Chondrocyte (in vitro differentiated cells): ENCODE measurements around the gene C6orf62. TPM values are rescaled to one million over a fixed set of nuclear protein-coding genes. Genes with fewer than 3 reads are reported as not detected.

Source experiments
- DNase-seq: peaks from one replicate; pipeline ENCODE4 v3.0.0; 2021; ENCODE audit warnings: mixed read lengths, low spot score
- H3K27ac Mint-ChIP-seq: one replicate; pipeline ENCODE4 v1.8.0; 2021; ENCODE audit warnings: mild to moderate bottlenecking, moderate library complexity, mixed read lengths; ENCODE audit not compliant: unreplicated experiment
- H3K27me3 Mint-ChIP-seq: 2 replicates; pipeline ENCODE4 v1.8.0; 2021; ENCODE audit warnings: low read depth, mixed read lengths
- H3K36me3 Mint-ChIP-seq: 2 replicates; pipeline ENCODE4 v1.8.0; 2021; ENCODE audit warnings: low read depth, mixed read lengths
- H3K4me1 Mint-ChIP-seq: 2 replicates; pipeline ENCODE4 v1.8.0; 2021; ENCODE audit warnings: low read depth, mild to moderate bottlenecking, mixed read lengths
- H3K4me3 Mint-ChIP-seq: one replicate; pipeline ENCODE4 v1.8.0; 2021; ENCODE audit warnings: mild to moderate bottlenecking, moderate library complexity, mixed read lengths; ENCODE audit not compliant: unreplicated experiment
- H3K9me3 Mint-ChIP-seq: 2 replicates; pipeline ENCODE4 v1.8.0; 2021; ENCODE audit warnings: low read depth, mixed read lengths
- total RNA-seq: library from RNA; stranded (reverse); gene quantifications from 3 replicates; pipeline ENCODE4 v1.2.1, GENCODE V29; 2021
- TF ChIP-seq, protein P1 (sequence below): fragments of 200-600 bp; sonication (generic); IDR thresholded peaks from 2 replicates; pipeline ENCODE4 v1.5.0; 2021; ENCODE audit warnings: antibody characterized with exemption, mild to moderate bottlenecking, moderate library complexity

C6orf62 gene
- total RNA-seq, 1 donor from 2014 or later = 91.9 TPM

DNA sequence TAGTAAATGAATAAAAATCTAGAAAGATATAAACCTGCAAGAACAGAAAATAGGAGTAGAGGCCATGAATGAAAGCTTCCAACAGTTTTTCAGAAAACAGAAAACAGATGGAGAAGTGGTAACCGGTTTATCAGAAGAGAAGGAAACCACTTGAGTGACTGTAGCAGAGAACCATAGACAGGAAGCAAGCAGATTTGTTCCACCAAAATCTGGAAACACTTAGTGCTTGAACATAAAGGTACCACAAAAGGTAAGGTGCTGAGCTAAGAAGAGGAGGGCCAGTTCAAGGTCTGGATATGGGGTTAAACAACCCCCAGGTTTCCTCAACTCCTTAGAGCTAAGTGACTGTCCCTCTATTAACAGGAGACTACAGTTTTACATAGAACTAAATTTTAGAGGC lies 63.7 kb downstream of the C6orf62 start:
- no peaks in the 10 kb centered on the region for H3K27me3 Mint-ChIP-seq
- DNase-seq = no peak
- H3K36me3 Mint-ChIP-seq = peaks cover 17% of the 10 kb centered on the region
- peaks cover 3% of the 10 kb centered on the region for H3K4me1 Mint-ChIP-seq
- H3K4me3 Mint-ChIP-seq = no peak overlapping the region
- H3K27ac Mint-ChIP-seq = no peak overlapping the region
- H3K9me3 Mint-ChIP-seq = no peaks in the 10 kb centered on the region
- TF ChIP-seq, protein P1, sequence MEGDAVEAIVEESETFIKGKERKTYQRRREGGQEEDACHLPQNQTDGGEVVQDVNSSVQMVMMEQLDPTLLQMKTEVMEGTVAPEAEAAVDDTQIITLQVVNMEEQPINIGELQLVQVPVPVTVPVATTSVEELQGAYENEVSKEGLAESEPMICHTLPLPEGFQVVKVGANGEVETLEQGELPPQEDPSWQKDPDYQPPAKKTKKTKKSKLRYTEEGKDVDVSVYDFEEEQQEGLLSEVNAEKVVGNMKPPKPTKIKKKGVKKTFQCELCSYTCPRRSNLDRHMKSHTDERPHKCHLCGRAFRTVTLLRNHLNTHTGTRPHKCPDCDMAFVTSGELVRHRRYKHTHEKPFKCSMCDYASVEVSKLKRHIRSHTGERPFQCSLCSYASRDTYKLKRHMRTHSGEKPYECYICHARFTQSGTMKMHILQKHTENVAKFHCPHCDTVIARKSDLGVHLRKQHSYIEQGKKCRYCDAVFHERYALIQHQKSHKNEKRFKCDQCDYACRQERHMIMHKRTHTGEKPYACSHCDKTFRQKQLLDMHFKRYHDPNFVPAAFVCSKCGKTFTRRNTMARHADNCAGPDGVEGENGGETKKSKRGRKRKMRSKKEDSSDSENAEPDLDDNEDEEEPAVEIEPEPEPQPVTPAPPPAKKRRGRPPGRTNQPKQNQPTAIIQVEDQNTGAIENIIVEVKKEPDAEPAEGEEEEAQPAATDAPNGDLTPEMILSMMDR = no peak

Other genes starting within 250 kb of the C6orf62 start
- 4.2 to 4.4 TPM (median 4.2 TPM) in 3 replicates for gene GPLD1, start 229.6 kb downstream of the C6orf62 start, total RNA-seq
- gene ALDH5A1, start 224.2 kb downstream of the C6orf62 start, total RNA-seq = 7.2 to 7.4 TPM (median 7.4 TPM) in 3 replicates
- gene KIAA0319, start 73.0 kb downstream of the C6orf62 start, total RNA-seq = 0.05 to 0.07 TPM (median 0.05 TPM) in 3 replicates
- gene TDP2, start 52.3 kb downstream of the C6orf62 start, total RNA-seq = 23.4 to 32.4 TPM (median 23.8 TPM) in 3 replicates
- 28.4 to 33.1 TPM (median 30.4 TPM) in 3 replicates for gene ACOT13, start 52.1 kb downstream of the C6orf62 start, total RNA-seq
- 13.6 to 22.9 TPM (median 13.8 TPM) in 3 replicates for gene GMNN, start 55.8 kb upstream of the C6orf62 start, total RNA-seq
- not detected in 3 replicates for gene ARMH2, start 79.8 kb upstream of the C6orf62 start, total RNA-seq
- gene RIPOR2, start 216.8 kb upstream of the C6orf62 start, total RNA-seq = 0.62 to 1.9 TPM (median 0.92 TPM) in 3 replicates